ENCODE data around the gene RND3.
A peak's percentile ranks its signal among the peaks of the same experiment; 100 is the strongest.

RND3 gene

GRCh38 chr2:150487537-150488429, at the start of gene RND3:
Gene RND3, minus strand, starts transcription at chr2:150487667. Its CDS starts 250 bp downstream, at chr2:150487417.
- DNase-seq, result peak; percentile 75

- no peak for DNase-seq
Observed at GRCh38 chr2:150535176-150535575, 47.7 kb upstream of the RND3 start.

GRCh38 chr2:150532879-150533278, 45.4 kb upstream of the RND3 start:
- DNase-seq, result no peak

- DNase-seq, result no peak
Observed at GRCh38 chr2:150532020-150532419, 44.6 kb upstream of the RND3 start.

GRCh38 chr2:150531591-150531990, 44.1 kb upstream of the RND3 start:
- no peak for DNase-seq

- DNase-seq, result no peak
Observed at GRCh38 chr2:150530168-150530567, 42.7 kb upstream of the RND3 start.

GRCh38 chr2:150528861-150529801, 41.7 kb upstream of the RND3 start:
- no peak for DNase-seq

GRCh38 chr2:150526827-150527226, 39.4 kb upstream of the RND3 start:
- DNase-seq, result no peak

- no peak for DNase-seq
Observed at GRCh38 chr2:150526006-150526405, 38.5 kb upstream of the RND3 start.

GRCh38 chr2:150522269-150522668, 34.8 kb upstream of the RND3 start:
- DNase-seq, result no peak

- no peak for DNase-seq
Observed at GRCh38 chr2:150520887-150521664, 33.6 kb upstream of the RND3 start.

GRCh38 chr2:150520033-150520432, 32.6 kb upstream of the RND3 start:
- no peak for DNase-seq

GRCh38 chr2:150517951-150518680, 30.6 kb upstream of the RND3 start:
- no peak for DNase-seq

GRCh38 chr2:150513647-150514046, 26.2 kb upstream of the RND3 start:
- DNase-seq, result no peak

- no peak for DNase-seq
Observed at GRCh38 chr2:150508497-150509137, 21.1 kb upstream of the RND3 start.

GRCh38 chr2:150507071-150507470, 19.6 kb upstream of the RND3 start:
- DNase-seq, result no peak

- DNase-seq, result no peak
Observed at GRCh38 chr2:150505178-150505577, 17.7 kb upstream of the RND3 start.

GRCh38 chr2:150495993-150496627, 8.6 kb upstream of the RND3 start:
- DNase-seq, result no peak

- no peak for DNase-seq
Observed at GRCh38 chr2:150495001-150495400, 7.5 kb upstream of the RND3 start.

- no peak for DNase-seq
Observed at GRCh38 chr2:150494234-150494945, 6.9 kb upstream of the RND3 start.

Data from hematopoietic multipotent progenitor cell treated with erythropoietin and hydrocortisone succinate and interleukin-3 and kit ligand, for 6 days (in vitro differentiated cells).